Measurements from ENCODE around the gene GADD45A.

GRCh38 chr1:67700692-67701410 is 15.8 kb downstream of the GADD45A start:
- TF ChIP-seq, protein P1, sequence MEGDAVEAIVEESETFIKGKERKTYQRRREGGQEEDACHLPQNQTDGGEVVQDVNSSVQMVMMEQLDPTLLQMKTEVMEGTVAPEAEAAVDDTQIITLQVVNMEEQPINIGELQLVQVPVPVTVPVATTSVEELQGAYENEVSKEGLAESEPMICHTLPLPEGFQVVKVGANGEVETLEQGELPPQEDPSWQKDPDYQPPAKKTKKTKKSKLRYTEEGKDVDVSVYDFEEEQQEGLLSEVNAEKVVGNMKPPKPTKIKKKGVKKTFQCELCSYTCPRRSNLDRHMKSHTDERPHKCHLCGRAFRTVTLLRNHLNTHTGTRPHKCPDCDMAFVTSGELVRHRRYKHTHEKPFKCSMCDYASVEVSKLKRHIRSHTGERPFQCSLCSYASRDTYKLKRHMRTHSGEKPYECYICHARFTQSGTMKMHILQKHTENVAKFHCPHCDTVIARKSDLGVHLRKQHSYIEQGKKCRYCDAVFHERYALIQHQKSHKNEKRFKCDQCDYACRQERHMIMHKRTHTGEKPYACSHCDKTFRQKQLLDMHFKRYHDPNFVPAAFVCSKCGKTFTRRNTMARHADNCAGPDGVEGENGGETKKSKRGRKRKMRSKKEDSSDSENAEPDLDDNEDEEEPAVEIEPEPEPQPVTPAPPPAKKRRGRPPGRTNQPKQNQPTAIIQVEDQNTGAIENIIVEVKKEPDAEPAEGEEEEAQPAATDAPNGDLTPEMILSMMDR (IDR thresholded peaks at IDR 0.05), result peak; percentile 34
- TF ChIP-seq ZFX (IDR thresholded peaks at IDR 0.05; ENCODE audit: borderline replicate concordance), result no peak
